Hepatocyte (in vitro differentiated cells): ENCODE results near the gene CMTM6. TPM values are rescaled to one million over a fixed set of nuclear protein-coding genes. Genes with fewer than 3 reads are reported as not detected.
A peak's percentile ranks its signal among the peaks of the same experiment; 100 is the strongest.
"Not testable (repeated sequence)": the region's sequence is repeated elsewhere in the genome, so short reads cannot be mapped to it uniquely, and the experiment has no call there.

ENCODE experiments used
- DNase-seq: peaks from one replicate; pipeline ENCODE4 v3.0.0-alpha.2; 2016; ENCODE audit warnings: low spot score
- H2AFZ ChIP-seq: fragments of 200-600 bp; sonication (generic); 2 replicates; pipeline ENCODE4 v1.6.0; 2016; ENCODE audit warnings: antibody characterized with exemption, mild to moderate bottlenecking
- H3K27ac ChIP-seq: fragments of 200-600 bp; sonication (generic); 2 replicates; pipeline ENCODE4 v1.5.1; 2016; ENCODE audit warnings: mild to moderate bottlenecking
- H3K27me3 ChIP-seq: fragments of 200-600 bp; sonication (generic); 2 replicates; pipeline ENCODE4 v1.6.1; 2016
- H3K36me3 ChIP-seq: fragments of 200-600 bp; sonication (generic); replicated peaks from 2 replicates; pipeline ENCODE4 v1.5.1; 2016; ENCODE audit warnings: low read depth; ENCODE audit not compliant: insufficient read depth
- H3K4me1 ChIP-seq: fragments of 200-600 bp; sonication (generic); 2 replicates; pipeline ENCODE4 v1.5.1; 2016; ENCODE audit warnings: mild to moderate bottlenecking, moderate library complexity; ENCODE audit not compliant: insufficient read depth
- H3K4me2 ChIP-seq: fragments of 200-600 bp; sonication (generic); 2 replicates; pipeline ENCODE4 v1.6.0; 2016
- H3K4me3 ChIP-seq: fragments of 200-600 bp; sonication (generic); 2 replicates; pipeline ENCODE4 v1.5.1; 2016; ENCODE audit warnings: mild to moderate bottlenecking
- H3K79me2 ChIP-seq: fragments of 200-600 bp; sonication (generic); 2 replicates; pipeline ENCODE4 v1.6.0; 2017; ENCODE audit warnings: mild to moderate bottlenecking
- H3K9me2 ChIP-seq: fragments of 200-600 bp; sonication (generic); replicated peaks from 2 replicates; pipeline ENCODE4 v1.6.0; 2017; ENCODE audit warnings: mild to moderate bottlenecking; ENCODE audit not compliant: insufficient read depth
- H3K9me3 ChIP-seq: fragments of 200-600 bp; sonication (generic); 2 replicates; pipeline ENCODE4 v1.5.1; 2016; ENCODE audit warnings: low read depth, mild to moderate bottlenecking
- H4K20me1 ChIP-seq: fragments of 200-600 bp; sonication (generic); 2 replicates; pipeline ENCODE4 v1.6.0; 2016; ENCODE audit warnings: mild to moderate bottlenecking; ENCODE audit not compliant: insufficient read depth, poor library complexity, severe bottlenecking
- EZH2 ChIP-seq: fragments of 200-600 bp; sonication (generic); IDR thresholded peaks from 2 replicates; pipeline ENCODE4 v1.6.1; 2016; ENCODE audit warnings: antibody characterized with exemption, mild to moderate bottlenecking, borderline replicate concordance
- EZH2phosphoT487 ChIP-seq: fragments of 200-600 bp; sonication (generic); IDR thresholded peaks from one replicate; pipeline ENCODE4 v1.6.1; 2018; ENCODE audit warnings: antibody characterized with exemption, mild to moderate bottlenecking, low read depth, moderate library complexity; ENCODE audit not compliant: unreplicated experiment, severe bottlenecking
- WGBS: methylation state at CpG from one replicate; pipeline ENCODE4 v1.1.6; 2016; ENCODE audit warnings: low lambda C conversion rate; ENCODE audit errors: missing lambda C conversion rate; 5-methylcytosine and 5-hydroxymethylcytosine counted together
- polyA plus RNA-seq: library from polyadenylated mRNA; unstranded; fragments of >200 nt; fragmentation: Nextera tagmentation; extraction: Ambion mirVana; gene quantifications from 2 replicates; pipeline ENCODE4 v1.2.1, GENCODE V29; 2016
- total RNA-seq: library from RNA; depleted of rRNA; stranded (reverse); fragments of >200 nt; gene quantifications from 2 replicates; pipeline ENCODE4 v1.2.3, GENCODE V29; 2014
- TF ChIP-seq, protein P1 (sequence below): fragments of 200-600 bp; sonication (generic); IDR thresholded peaks from 2 replicates; pipeline ENCODE4 v1.5.1; 2016; ENCODE audit warnings: antibody characterized with exemption, mild to moderate bottlenecking; ENCODE audit not compliant: poor library complexity

Gene CMTM6
- total and polyA plus RNA-seq, 2 experiments from 2014 or later, result 82.7 to 133 TPM

- H3K4me1 ChIP-seq, result no peaks in the 10 kb centered on the region
- H3K9me3 ChIP-seq, result no peaks in the 10 kb centered on the region
- no peak for DNase-seq
- H4K20me1 ChIP-seq, result no peaks in the 10 kb centered on the region
- no peaks in the 10 kb centered on the region for H3K27me3 ChIP-seq
- H3K4me2 ChIP-seq, result no peak overlapping the region
- H3K79me2 ChIP-seq, result no peaks in the 10 kb centered on the region
- 92% methylated on average over 5 of the region's 5 CpGs for WGBS
- H3K4me3 ChIP-seq, result no peak overlapping the region
- H3K27ac ChIP-seq, result no peak overlapping the region
- H3K36me3 ChIP-seq, result no peaks in the 10 kb centered on the region
- H2AFZ ChIP-seq, result no peak overlapping the region
- no peaks in the 10 kb centered on the region for H3K9me2 ChIP-seq
- TF ChIP-seq EZH2phosphoT487, result no peak
- TF ChIP-seq, protein P1, sequence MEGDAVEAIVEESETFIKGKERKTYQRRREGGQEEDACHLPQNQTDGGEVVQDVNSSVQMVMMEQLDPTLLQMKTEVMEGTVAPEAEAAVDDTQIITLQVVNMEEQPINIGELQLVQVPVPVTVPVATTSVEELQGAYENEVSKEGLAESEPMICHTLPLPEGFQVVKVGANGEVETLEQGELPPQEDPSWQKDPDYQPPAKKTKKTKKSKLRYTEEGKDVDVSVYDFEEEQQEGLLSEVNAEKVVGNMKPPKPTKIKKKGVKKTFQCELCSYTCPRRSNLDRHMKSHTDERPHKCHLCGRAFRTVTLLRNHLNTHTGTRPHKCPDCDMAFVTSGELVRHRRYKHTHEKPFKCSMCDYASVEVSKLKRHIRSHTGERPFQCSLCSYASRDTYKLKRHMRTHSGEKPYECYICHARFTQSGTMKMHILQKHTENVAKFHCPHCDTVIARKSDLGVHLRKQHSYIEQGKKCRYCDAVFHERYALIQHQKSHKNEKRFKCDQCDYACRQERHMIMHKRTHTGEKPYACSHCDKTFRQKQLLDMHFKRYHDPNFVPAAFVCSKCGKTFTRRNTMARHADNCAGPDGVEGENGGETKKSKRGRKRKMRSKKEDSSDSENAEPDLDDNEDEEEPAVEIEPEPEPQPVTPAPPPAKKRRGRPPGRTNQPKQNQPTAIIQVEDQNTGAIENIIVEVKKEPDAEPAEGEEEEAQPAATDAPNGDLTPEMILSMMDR, result no peak
- TF ChIP-seq EZH2, result no peak
Measured at GRCh38 chr3:32470362-32470761, 32.3 kb downstream of the CMTM6 start.

DNA sequence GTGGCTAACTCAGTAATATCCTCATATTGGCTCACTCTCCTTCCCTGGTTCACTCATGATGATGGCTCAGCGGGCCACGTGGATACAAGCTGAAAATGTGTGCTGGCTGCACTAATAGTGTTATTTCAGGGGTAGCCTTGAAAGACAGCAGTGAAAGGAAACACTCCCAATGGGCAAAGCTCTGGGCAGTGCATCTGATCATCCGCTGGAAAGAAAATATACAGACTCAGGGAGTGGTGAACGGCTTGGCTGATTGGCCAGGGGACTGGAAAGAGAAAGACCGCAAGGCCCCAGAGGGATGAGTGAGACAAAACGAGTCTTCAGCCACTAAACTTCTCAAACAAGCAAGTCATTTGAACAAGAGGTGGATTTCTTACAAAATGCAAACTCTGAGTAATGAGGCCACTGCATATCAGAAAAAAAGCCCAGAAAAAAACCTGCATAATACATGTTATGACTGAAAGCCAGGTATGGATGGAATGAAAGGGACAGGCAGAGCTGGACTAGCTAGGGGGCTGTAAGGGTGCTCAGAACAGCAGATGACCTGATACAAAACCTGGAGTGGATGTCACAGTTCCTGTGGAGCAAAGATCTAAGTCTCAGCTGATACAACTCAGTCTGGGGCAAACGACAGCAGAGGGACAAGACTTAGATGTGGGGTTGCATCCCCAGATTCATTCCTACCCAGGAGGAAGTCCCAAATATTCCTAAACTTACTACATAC is 33.3 kb downstream of the CMTM6 start:
- Histone ChIP-seq H3K27ac (no peak overlapping the region), H3K9me2 (no peaks in the 10 kb centered on the region), H3K9me3 (no peaks in the 10 kb centered on the region), H3K36me3 (no peaks in the 10 kb centered on the region), H3K79me2 (no peaks in the 10 kb centered on the region), H3K4me1 (no peaks in the 10 kb centered on the region), H3K4me3 (no peak overlapping the region), H2AFZ (no peak overlapping the region), H3K4me2 (no peak overlapping the region), H3K27me3 (no peaks in the 10 kb centered on the region), H4K20me1 (no peaks in the 10 kb centered on the region)
- 87% methylated on average over 7 of the region's 7 CpGs for WGBS
- DNase-seq, result no peak
- no peak for TF ChIP-seq EZH2
- no peak for TF ChIP-seq EZH2phosphoT487
- TF ChIP-seq, protein P1, result no peak

DNA sequence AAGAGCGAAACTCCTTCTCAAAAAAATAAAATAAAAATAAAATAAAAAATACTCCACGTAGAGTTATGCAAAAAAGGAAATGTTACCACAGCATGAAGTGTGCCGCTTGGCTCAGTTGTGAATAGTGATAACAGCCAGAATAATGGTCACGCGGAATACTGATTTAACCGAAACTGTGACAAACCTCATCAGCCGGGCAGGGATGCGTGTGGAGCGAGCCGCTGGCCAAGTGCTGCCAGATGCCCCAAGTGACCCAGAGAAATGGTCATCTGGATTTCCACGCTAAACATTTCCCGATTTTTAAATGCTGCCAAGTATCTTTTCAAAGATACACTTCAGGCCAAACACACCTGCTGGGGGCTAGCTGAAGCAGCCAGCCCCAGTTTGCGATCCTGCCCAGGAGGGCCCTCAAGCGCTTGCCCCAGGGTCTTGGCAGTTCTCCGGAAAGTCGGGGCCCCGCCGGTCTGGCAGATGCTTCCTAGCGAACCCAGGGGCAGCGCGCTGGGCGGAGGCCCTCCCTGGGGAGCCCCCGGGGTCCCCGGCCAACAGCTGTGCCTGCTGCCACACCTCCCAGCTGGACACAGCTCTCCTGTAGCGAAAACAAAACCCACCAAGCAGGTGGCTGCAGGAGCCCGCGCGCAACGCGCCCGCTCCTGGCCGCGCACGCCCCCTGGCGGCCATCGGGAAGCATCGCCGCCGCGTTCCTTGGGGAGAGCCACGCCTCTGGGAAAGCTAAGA is 35.1 kb downstream of the CMTM6 start:
- Histone ChIP-seq H4K20me1 (no peaks in the 10 kb centered on the region), H3K4me1 (no peaks in the 10 kb centered on the region), H3K79me2 (no peaks in the 10 kb centered on the region), H2AFZ (no peak overlapping the region), H3K27ac (no peak overlapping the region), H3K4me3 (no peak overlapping the region), H3K4me2 (peak overlapping the region; percentile 71), H3K9me2 (no peaks in the 10 kb centered on the region), H3K9me3 (no peaks in the 10 kb centered on the region), H3K36me3 (no peaks in the 10 kb centered on the region), H3K27me3 (no peaks in the 10 kb centered on the region)
- peak; percentile 79 for DNase-seq
- TF ChIP-seq EZH2phosphoT487 (no peak), EZH2 (no peak)
- TF ChIP-seq, protein P1, result peak; percentile 97
- 43% methylated on average over 41 of the region's 41 CpGs for WGBS

DNA sequence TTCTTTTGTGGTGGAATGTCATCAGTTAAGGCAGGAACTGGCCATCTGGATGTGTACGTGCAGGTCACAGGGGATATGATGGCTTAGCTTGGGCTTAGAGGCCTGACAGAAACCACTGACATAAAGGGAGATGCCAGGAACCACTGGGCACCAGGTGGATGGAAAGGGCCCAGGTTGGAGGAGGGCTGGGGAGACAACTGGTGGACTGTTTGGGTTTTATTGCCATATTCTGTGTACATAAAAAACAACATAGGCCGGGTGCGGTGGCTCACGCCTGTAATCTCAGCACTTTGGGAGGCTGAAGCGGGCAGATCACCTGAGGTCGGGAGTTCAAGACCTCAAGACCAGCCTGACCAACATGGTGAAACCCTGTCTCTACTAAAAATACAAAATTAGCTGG is 35.8 kb downstream of the CMTM6 start:
- not testable (repeated sequence) for DNase-seq, H3K9me2 ChIP-seq, H2AFZ ChIP-seq, H3K27me3 ChIP-seq, H3K4me3 ChIP-seq, H3K36me3 ChIP-seq, H3K79me2 ChIP-seq, H3K9me3 ChIP-seq, H4K20me1 ChIP-seq, H3K4me2 ChIP-seq, H3K4me1 ChIP-seq, H3K27ac ChIP-seq
- 92% methylated on average over 6 of the region's 6 CpGs for WGBS

- not testable (repeated sequence) for H3K9me3 ChIP-seq, DNase-seq, H2AFZ ChIP-seq, H3K36me3 ChIP-seq, H3K4me2 ChIP-seq, H3K9me2 ChIP-seq, H3K4me3 ChIP-seq, H3K27me3 ChIP-seq, H4K20me1 ChIP-seq, H3K79me2 ChIP-seq, H3K27ac ChIP-seq
- 88% methylated on average over 7 of the region's 7 CpGs for WGBS
- peaks cover 14% of the 10 kb centered on the region for H3K4me1 ChIP-seq
Measured at GRCh38 chr3:32464726-32465125, 37.9 kb downstream of the CMTM6 start.

- not testable (repeated sequence) for DNase-seq, H3K36me3 ChIP-seq, H3K27me3 ChIP-seq, H3K4me3 ChIP-seq, H3K4me2 ChIP-seq, H4K20me1 ChIP-seq, H3K79me2 ChIP-seq, H3K27ac ChIP-seq, H3K9me2 ChIP-seq, H2AFZ ChIP-seq, H3K9me3 ChIP-seq
- 67% methylated on average over 7 of the region's 7 CpGs for WGBS
- H3K4me1 ChIP-seq, result peaks cover 14% of the 10 kb centered on the region
Measured at GRCh38 chr3:32463415-32463814, 39.2 kb downstream of the CMTM6 start.
